ENCODE data around the gene SCNN1G. TPM values are rescaled to one million over a fixed set of nuclear protein-coding genes. Genes with fewer than 3 reads are reported as not detected.

Gene SCNN1G
- total RNA-seq, 4 donors from 2014 or later: 0.06 to 0.34 TPM; not detected in 2

GRCh38 chr16:23146877-23147601 is 35.5 kb upstream of the SCNN1G start:
- Histone ChIP-seq H3K4me3 (peak overlapping the region; percentile 79 to 91 (median 84)), H3K27me3 (no peaks in the 10 kb centered on the region), H3K4me1 (peaks cover 42 to 73% (median 71%) of the 10 kb centered on the region in 4 donors), H3K9me3 (no peaks in the 10 kb centered on the region), H3K27ac (replicated peaks in 1 of 4) (peak overlapping the region; percentile 74 to 95 (median 90)), H3K36me3 (no peaks in the 10 kb centered on the region)
- DNase-seq (ENCODE audit: extremely low spot score): peak; percentile 82
- WGBS: 84% methylated on average over 17 of the region's 17 CpGs
- intact Hi-C loops (cut with DNase I): no loop called here
- TF ChIP-seq CTCF (IDR thresholded peaks at IDR 0.05) (no peak), POLR2AphosphoS5 (IDR thresholded peaks at IDR 0.05) (no peak), POLR2A (IDR thresholded peaks at IDR 0.05; ENCODE audit: low read depth) (no peak), EP300 (IDR thresholded peaks at IDR 0.05) (no peak)

- Histone ChIP-seq H3K36me3 (no peaks in the 10 kb centered on the region), H3K9me3 (no peaks in the 10 kb centered on the region), H3K27me3 (no peaks in the 10 kb centered on the region), H3K4me1 (peaks cover 37 to 67% (median 65%) of the 10 kb centered on the region in 4 donors), H3K4me3 (peak overlapping the region; percentile 79 to 91 (median 84)), H3K27ac (replicated peaks in 1 of 4) (peak overlapping the region; percentile 84 to 95 (median 90))
- TF ChIP-seq CTCF (IDR thresholded peaks at IDR 0.05): no peak
- TF ChIP-seq POLR2AphosphoS5 (IDR thresholded peaks at IDR 0.05): no peak
- no peak for TF ChIP-seq POLR2A (IDR thresholded peaks at IDR 0.05; ENCODE audit: low read depth)
- no peak for TF ChIP-seq EP300 (IDR thresholded peaks at IDR 0.05)
- 74% methylated on average over 4 of the region's 4 CpGs for WGBS
- DNase-seq (ENCODE audit: extremely low spot score): no peak
- intact Hi-C loops (cut with DNase I): loop anchor here (2.0 kb wide), 1 partner anchor 77 kb away; no protein-coding TSS in a partner anchor
These were observed 34.9 kb upstream of the SCNN1G start for GRCh38 chr16:23147666-23148065.

GRCh38 chr16:23148166-23148512 is 34.4 kb upstream of the SCNN1G start:
- 42% methylated on average over 7 of the region's 7 CpGs for WGBS
- Histone ChIP-seq H3K4me1 (peaks cover 34 to 62% (median 60%) of the 10 kb centered on the region in 4 donors), H3K9me3 (no peaks in the 10 kb centered on the region), H3K27ac (replicated peaks in 1 of 4) (peak overlapping the region; percentile 84 to 95 (median 90)), H3K4me3 (peak overlapping the region; percentile 79 to 91 (median 84)), H3K27me3 (no peaks in the 10 kb centered on the region), H3K36me3 (no peaks in the 10 kb centered on the region)
- intact Hi-C loops (cut with DNase I): loop anchor here (2.0 kb wide), 1 partner anchor 77 kb away; no protein-coding TSS in a partner anchor
- DNase-seq (ENCODE audit: extremely low spot score): no peak
- no peak for TF ChIP-seq EP300 (IDR thresholded peaks at IDR 0.05)
- TF ChIP-seq POLR2AphosphoS5 (IDR thresholded peaks at IDR 0.05): no peak
- TF ChIP-seq CTCF (IDR thresholded peaks at IDR 0.05): no peak
- no peak for TF ChIP-seq POLR2A (IDR thresholded peaks at IDR 0.05; ENCODE audit: low read depth)

- Histone ChIP-seq H3K27ac (replicated peaks in 1 of 4) (peak overlapping the region; percentile 84 to 95 (median 90)), H3K4me3 (peak overlapping the region; percentile 79 to 91 (median 84)), H3K27me3 (no peaks in the 10 kb centered on the region), H3K36me3 (no peaks in the 10 kb centered on the region), H3K4me1 (peaks cover 28 to 56% (median 55%) of the 10 kb centered on the region in 4 donors), H3K9me3 (no peaks in the 10 kb centered on the region)
- intact Hi-C loops (cut with DNase I): loop anchor here (2.0 kb wide), 1 partner anchor 78 kb away; no protein-coding TSS in a partner anchor
- WGBS: 0% methylated on average over 3 of the region's 103 CpGs
- no peak for DNase-seq (ENCODE audit: extremely low spot score)
- TF ChIP-seq POLR2AphosphoS5 (IDR thresholded peaks at IDR 0.05) (peak; percentile 53 to 74), CTCF (IDR thresholded peaks at IDR 0.05) (no peak)
These were observed 33.9 kb upstream of the SCNN1G start for GRCh38 chr16:23148513-23149266.

Measured in esophagus muscularis mucosa (tissue), 4 donors.